Endothelial cell of umbilical vein (primary cell): ENCODE results near the gene TMPRSS6. TPM values are rescaled to one million over a fixed set of nuclear protein-coding genes. Genes with fewer than 3 reads are reported as not detected.

ENCODE experiments used
- BruUV-seq: library from RNA; stranded (reverse); fragments of 400-500 nt; replicated peaks from 2 replicates; lab custom pipeline; 2021; lab: Mats Ljungman, UMichigan
- CTCF ChIA-PET: fragments of 300-600, 350-600 bp; sonication (Branson Sonifier 250); formaldehyde crosslinking; loops from one replicate; lab custom pipeline; 2021; ENCODE audit warnings: antibody characterized with exemption, inconsistent platforms; lab: Charles Lee
- POLR2A ChIA-PET: fragments of 300-600, 350-600 bp; sonication (Branson Sonifier 250); formaldehyde crosslinking; loops from one replicate; lab custom pipeline; 2021; ENCODE audit warnings: antibody characterized with exemption, inconsistent platforms; lab: Charles Lee
- DNase-seq: peaks from one replicate; pipeline ENCODE4 v3.0.0-alpha.2; 2011; ENCODE audit warnings: low read depth, low spot score
- FAIRE-seq: peaks from 2 replicates; lab custom pipeline; 2011; peaks lifted over from hg19 to GRCh38; lab: Jason Lieb, UNC
- H2AFZ ChIP-seq: 2 replicates; pipeline ENCODE4 v1.6.0; 2012; ENCODE audit warnings: low read depth, low read length, control low read depth, inconsistent platforms
- H3K27ac ChIP-seq: 2 replicates; pipeline ENCODE4 v1.5.1; 2011; ENCODE audit warnings: low read depth, mild to moderate bottlenecking, control low read depth, low read length, moderate library complexity; ENCODE audit not compliant: insufficient read depth
- H3K27me3 ChIP-seq, 2 experiments: 2 replicates each; pipeline versions ENCODE4 v1.6.0 to v1.6.1; 2011; ENCODE audit warnings: low read length in 2 of 2, mixed read lengths in 1 of 2; ENCODE audit not compliant: control insufficient read depth in 2 of 2, insufficient read depth in 2 of 2
- H3K36me3 ChIP-seq, 2 experiments: 2 replicates in 1 of 2; 3 replicates in 1 of 2; pipeline ENCODE4 v1.5.1; 2011; ENCODE audit warnings: low read length in 2 of 2, mild to moderate bottlenecking in 1 of 2, moderate library complexity in 1 of 2; ENCODE audit not compliant: control insufficient read depth in 2 of 2, insufficient read depth in 2 of 2; ENCODE audit errors: extremely low read depth in 1 of 2
- H3K4me1 ChIP-seq: 3 replicates; pipeline ENCODE4 v1.5.1; 2011; ENCODE audit warnings: mild to moderate bottlenecking, low read length; ENCODE audit not compliant: control insufficient read depth, insufficient read depth; ENCODE audit errors: extremely low read depth
- H3K4me2 ChIP-seq: 2 replicates; pipeline ENCODE4 v1.6.1; 2011; ENCODE audit warnings: low read length, control low read depth, mixed read lengths; ENCODE audit not compliant: insufficient read depth
- H3K4me3 ChIP-seq, 3 experiments: fragments of 200-600 bp in 1 of 3; sonication (generic), shearing (Covaris generic) in 1 of 3; replicated peaks in 1 of 3; 2 replicates each; pipeline ENCODE4 v1.5.1; 2011 to 2016; ENCODE audit warnings: control low read depth in 3 of 3, low read length in 3 of 3, mild to moderate bottlenecking in 2 of 3, inconsistent platforms in 1 of 3, low read depth in 1 of 3, moderate library complexity in 1 of 3; ENCODE audit not compliant: insufficient read depth in 1 of 3
- H3K79me2 ChIP-seq: 2 replicates; pipeline ENCODE4 v1.6.0; 2012; ENCODE audit warnings: low read length, inconsistent platforms; ENCODE audit not compliant: control insufficient read depth, insufficient read depth
- H3K9ac ChIP-seq: replicated peaks from 2 replicates; pipeline ENCODE3; 2011; ENCODE audit warnings: low read length, control low read depth; ENCODE audit not compliant: insufficient read depth; ENCODE audit errors: extremely low read depth
- H3K9me1 ChIP-seq: replicated peaks from 3 replicates; pipeline ENCODE4 v1.6.0; 2011; ENCODE audit warnings: mild to moderate bottlenecking, low read length; ENCODE audit not compliant: control insufficient read depth, insufficient read depth; ENCODE audit errors: extremely low read depth
- H3K9me3 ChIP-seq: replicated peaks from 2 replicates; pipeline ENCODE4 v1.5.1; 2012; ENCODE audit warnings: low read length, inconsistent platforms; ENCODE audit not compliant: control insufficient read depth, insufficient read depth
- H4K20me1 ChIP-seq: replicated peaks from 2 replicates; pipeline ENCODE3; 2011; ENCODE audit warnings: mild to moderate bottlenecking, low read length; ENCODE audit not compliant: control insufficient read depth, insufficient read depth; ENCODE audit errors: extremely low read depth
- EZH2 ChIP-seq: IDR thresholded peaks from 2 replicates; pipeline ENCODE4 v1.6.1; 2012; ENCODE audit warnings: borderline replicate concordance, low read depth, mild to moderate bottlenecking, moderate library complexity, low read length, inconsistent platforms; ENCODE audit not compliant: severe bottlenecking
- FOS ChIP-seq: IDR thresholded peaks from 2 replicates; pipeline ENCODE4 v1.6.1; 2011; ENCODE audit warnings: mild to moderate bottlenecking, low read length, moderate library complexity, borderline replicate concordance; ENCODE audit not compliant: insufficient read depth
- GATA2 ChIP-seq: IDR thresholded peaks from 2 replicates; pipeline ENCODE4 v1.7.0; 2011; ENCODE audit warnings: low read depth, mild to moderate bottlenecking, moderate library complexity, mixed read lengths, low read length; ENCODE audit not compliant: insufficient read length, insufficient read depth
- JUN ChIP-seq: IDR thresholded peaks from 2 replicates; pipeline ENCODE4 v1.6.1; 2011; ENCODE audit warnings: borderline replicate concordance, low read depth; ENCODE audit not compliant: insufficient read length, insufficient read depth
- MYC ChIP-seq: IDR thresholded peaks from one replicate; pipeline ENCODE4 v1.6.1; 2011; ENCODE audit warnings: mild to moderate bottlenecking, low read depth, low read length
- POLR2A ChIP-seq: IDR thresholded peaks from 2 replicates; pipeline ENCODE4 v1.6.1; 2012; ENCODE audit warnings: low read depth, mild to moderate bottlenecking, control low read depth, low read length
- POLR2AphosphoS5 ChIP-seq: IDR thresholded peaks from 2 replicates; pipeline ENCODE4 v1.6.1; 2012; ENCODE audit warnings: low read depth, mild to moderate bottlenecking, control low read depth, low read length, moderate library complexity; ENCODE audit not compliant: insufficient read depth
- dilution Hi-C: fragments of 300-500 bp; cut with MboI; formaldehyde crosslinking; loops from one replicate; pipeline ENCODE4 v1.15.0; 2019; ENCODE audit warnings: low sequenced_read_pairs; ENCODE audit not compliant: extremely low pct_ligation_motif_present
- intact Hi-C: fragments of 100-400 bp; cut with micrococcal nuclease; formaldehyde crosslinking; loops from one replicate; pipeline ENCODE4 v1.10.0; 2022
- polyA plus RNA-seq, 4 experiments: library from polyadenylated mRNA; depleted of rRNA in 3 of 4; stranded (reverse) in 3 of 4; unstranded in 1 of 4; fragments of >200 nt; gene quantifications; 2 replicates each; pipeline versions ENCODE4 v1.2.1 to v1.2.3, GENCODE V29; 2011 to 2012; ENCODE audit warnings: missing spikeins in 1 of 4
- total RNA-seq: library from RNA; stranded (reverse); gene quantifications from 2 replicates; pipeline ENCODE4 v1.2.3, GENCODE V29; 2021
- TF ChIP-seq, protein P1 (sequence below): IDR thresholded peaks from 2 replicates; pipeline ENCODE4 v1.6.1; 2011; ENCODE audit not compliant: insufficient read depth, insufficient read length
- TF ChIP-seq, protein P2 (sequence below), 2 donors: IDR thresholded peaks; 1 replicate in 1 of 2; 2 replicates in 1 of 2; pipeline ENCODE4 v1.5.1; 2011; ENCODE audit warnings: low read length in 2 of 2, mild to moderate bottlenecking in 2 of 2, moderate library complexity in 2 of 2, control low read depth in 1 of 2, inconsistent platforms in 1 of 2, low read depth in 1 of 2; ENCODE audit not compliant: insufficient read depth in 1 of 2; ENCODE audit errors: extremely low read depth in 1 of 2

TMPRSS6 gene
- total and polyA plus RNA-seq, 2 donors (not counting 3 experiments of a cell fraction or from before 2014, with no cell fraction given) = not detected

DNA sequence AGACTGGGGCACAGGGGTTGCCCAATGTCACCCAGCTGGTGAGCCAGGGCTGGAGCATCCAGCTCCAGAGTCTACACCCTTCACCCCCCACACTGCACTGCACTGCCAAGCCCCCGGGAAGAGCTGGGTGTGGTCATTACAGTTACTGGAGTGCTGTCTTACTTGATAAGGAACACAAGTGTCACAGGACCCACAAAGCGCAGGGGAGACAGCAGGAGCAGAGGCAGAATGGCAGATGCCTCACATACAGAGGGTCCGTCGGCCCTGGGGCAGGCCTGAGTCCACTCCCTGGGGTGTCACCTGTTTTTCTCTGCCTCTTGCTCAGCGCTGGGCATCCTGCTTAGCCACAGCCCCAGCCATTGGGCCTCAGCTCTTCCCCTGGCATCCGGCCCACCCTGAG is 32.5 kb upstream of the TMPRSS6 start:
- DNase-seq (no peak), FAIRE-seq (no peak)
- ChIA-PET POLR2A (no interaction called here), CTCF (interaction anchor here (1.0 kb wide), 1 partner anchor 20 kb away, joined by 4 read pairs; no protein-coding TSS in a partner anchor)
- BruUV-seq = no TSS peak
- Histone ChIP-seq H3K4me1 (no peaks in the 10 kb centered on the region), H3K9me1 (no peaks in the 10 kb centered on the region), H3K27me3 (peaks cover 0 to 2% of the 10 kb centered on the region in 2 experiments), H4K20me1 (no peaks in the 10 kb centered on the region), H3K36me3 (no peaks in the 10 kb centered on the region), H3K9ac (no peak overlapping the region), H3K79me2 (no peaks in the 10 kb centered on the region), H3K4me2 (no peak overlapping the region), H3K4me3 (no peak overlapping the region), H3K9me3 (no peaks in the 10 kb centered on the region), H2AFZ (no peak overlapping the region), H3K27ac (no peak overlapping the region)
- intact Hi-C loops = no loop called here
- dilution Hi-C loops = no loop called here
- TF ChIP-seq POLR2A = no peak
- no peak for TF ChIP-seq EZH2
- no peak for TF ChIP-seq FOS
- no peak for TF ChIP-seq MYC
- no peak for TF ChIP-seq JUN
- TF ChIP-seq GATA2 = no peak

GRCh38 chr22:37141476-37141875 is 32.0 kb upstream of the TMPRSS6 start:
- Histone ChIP-seq H3K79me2 (no peaks in the 10 kb centered on the region), H3K9me1 (no peaks in the 10 kb centered on the region), H3K9me3 (no peaks in the 10 kb centered on the region), H3K4me2 (no peak overlapping the region), H3K9ac (no peak overlapping the region), H3K36me3 (no peaks in the 10 kb centered on the region), H3K4me1 (no peaks in the 10 kb centered on the region), H4K20me1 (no peaks in the 10 kb centered on the region), H3K27ac (no peak overlapping the region), H2AFZ (no peak overlapping the region), H3K27me3 (peaks cover 0 to 2% of the 10 kb centered on the region in 2 experiments), H3K4me3 (no peak overlapping the region)
- CTCF ChIA-PET = interaction anchor here (1.0 to 1.2 kb wide), 2 partner anchors 19 to 111 kb away, joined by 3 to 4 read pairs; no protein-coding TSS in a partner anchor
- TF ChIP-seq EZH2 = no peak
- TF ChIP-seq FOS = no peak
- no peak for TF ChIP-seq POLR2AphosphoS5
- no peak for TF ChIP-seq MYC
- TF ChIP-seq GATA2 = no peak
- TF ChIP-seq JUN = no peak
- TF ChIP-seq, protein P1, sequence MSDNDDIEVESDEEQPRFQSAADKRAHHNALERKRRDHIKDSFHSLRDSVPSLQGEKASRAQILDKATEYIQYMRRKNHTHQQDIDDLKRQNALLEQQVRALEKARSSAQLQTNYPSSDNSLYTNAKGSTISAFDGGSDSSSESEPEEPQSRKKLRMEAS = no peak
- TF ChIP-seq POLR2A = no peak
- TF ChIP-seq, protein P2, sequence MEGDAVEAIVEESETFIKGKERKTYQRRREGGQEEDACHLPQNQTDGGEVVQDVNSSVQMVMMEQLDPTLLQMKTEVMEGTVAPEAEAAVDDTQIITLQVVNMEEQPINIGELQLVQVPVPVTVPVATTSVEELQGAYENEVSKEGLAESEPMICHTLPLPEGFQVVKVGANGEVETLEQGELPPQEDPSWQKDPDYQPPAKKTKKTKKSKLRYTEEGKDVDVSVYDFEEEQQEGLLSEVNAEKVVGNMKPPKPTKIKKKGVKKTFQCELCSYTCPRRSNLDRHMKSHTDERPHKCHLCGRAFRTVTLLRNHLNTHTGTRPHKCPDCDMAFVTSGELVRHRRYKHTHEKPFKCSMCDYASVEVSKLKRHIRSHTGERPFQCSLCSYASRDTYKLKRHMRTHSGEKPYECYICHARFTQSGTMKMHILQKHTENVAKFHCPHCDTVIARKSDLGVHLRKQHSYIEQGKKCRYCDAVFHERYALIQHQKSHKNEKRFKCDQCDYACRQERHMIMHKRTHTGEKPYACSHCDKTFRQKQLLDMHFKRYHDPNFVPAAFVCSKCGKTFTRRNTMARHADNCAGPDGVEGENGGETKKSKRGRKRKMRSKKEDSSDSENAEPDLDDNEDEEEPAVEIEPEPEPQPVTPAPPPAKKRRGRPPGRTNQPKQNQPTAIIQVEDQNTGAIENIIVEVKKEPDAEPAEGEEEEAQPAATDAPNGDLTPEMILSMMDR (IDR thresholded peaks at IDR 0.05; ENCODE audit: extremely low read depth in 1 of 2, insufficient read depth in 1 of 2, low read depth in 1 of 2, low read length in 2 of 2) = no peak
- BruUV-seq = no TSS peak
- DNase-seq (no peak), FAIRE-seq (no peak)
- POLR2A ChIA-PET = no interaction called here
- intact Hi-C loops = no loop called here
- dilution Hi-C loops = no loop called here
